ENCODE data around the gene BSND. TPM values are rescaled to one million over a fixed set of nuclear protein-coding genes. Genes with fewer than 3 reads are reported as not detected.
"Not testable (repeated sequence)": the region's sequence is repeated elsewhere in the genome, so short reads cannot be mapped to it uniquely, and the experiment has no call there.

The BSND gene
- polyA plus RNA-seq, 1 donor (not counting 4 experiments of a cell fraction or from before 2014, with no cell fraction given): not detected

DNA sequence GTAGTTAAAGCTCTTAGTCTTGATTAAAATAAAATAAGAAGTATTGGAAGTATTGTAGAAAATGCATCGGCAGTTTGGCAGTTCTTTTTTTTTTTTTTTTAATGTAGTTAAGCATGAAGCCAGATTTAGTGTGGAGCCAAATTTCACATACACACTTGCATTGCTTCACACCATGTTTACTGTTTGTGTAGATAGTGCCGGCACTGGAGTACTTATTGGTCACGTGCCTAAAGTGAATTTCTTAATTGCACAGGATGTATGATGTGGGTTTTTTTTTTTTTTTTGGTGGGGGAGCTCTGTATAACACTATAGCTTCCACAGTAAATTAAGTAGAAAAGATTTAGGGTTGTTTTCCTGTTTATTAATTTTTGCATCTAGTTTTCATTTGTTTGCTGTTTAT, 39.5 kb upstream of the BSND start:
- DNase-seq (ENCODE audit: low read depth, low spot score): no peak
- Histone ChIP-seq H3K27ac (ENCODE audit: control insufficient read depth, insufficient read depth, low read length) (no peak overlapping the region), H3K9ac (ENCODE audit: control insufficient read depth, extremely low read depth, insufficient read depth, low read length) (no peak overlapping the region), H3K27me3 (ENCODE audit: control insufficient read depth, extremely low read depth, insufficient read depth, low read length) (no peaks in the 10 kb centered on the region), H3K9me1 (ENCODE audit: control insufficient read depth, extremely low read depth, insufficient read depth, low read length) (no peaks in the 10 kb centered on the region), H3K79me2 (ENCODE audit: control insufficient read depth, insufficient read depth, low read length) (no peaks in the 10 kb centered on the region), H3K4me3 (ENCODE audit: control insufficient read depth in 2 of 3, extremely low read depth in 1 of 3, insufficient read depth in 2 of 3, low read depth in 1 of 3, low read length in 3 of 3) (no peak overlapping the region), H3K9me3 (ENCODE audit: control insufficient read depth, low read depth, low read length) (peaks cover 4% of the 10 kb centered on the region), H3K4me1 (ENCODE audit: control insufficient read depth, extremely low read depth, insufficient read depth, low read length) (peaks cover 14% of the 10 kb centered on the region), H4K20me1 (ENCODE audit: control insufficient read depth, extremely low read depth, insufficient read depth, low read length) (no peaks in the 10 kb centered on the region), H3K4me2 (ENCODE audit: control insufficient read depth, extremely low read depth, insufficient read depth, low read depth, low read length) (no peak overlapping the region), H3K36me3 (ENCODE audit: control insufficient read depth in 2 of 2, extremely low read depth in 1 of 2, insufficient read depth in 2 of 2, low read length in 2 of 2) (no peaks in the 10 kb centered on the region), H2AFZ (ENCODE audit: control insufficient read depth, low read length) (no peak overlapping the region)
- dilution Hi-C loops (cut with MboI; ENCODE audit: extremely low pct_ligation_motif_present, low sequenced_read_pairs): no loop called here
- no peak for TF ChIP-seq EZH2 (IDR thresholded peaks at IDR 0.05; ENCODE audit: low read length)
- TF ChIP-seq, protein P1, sequence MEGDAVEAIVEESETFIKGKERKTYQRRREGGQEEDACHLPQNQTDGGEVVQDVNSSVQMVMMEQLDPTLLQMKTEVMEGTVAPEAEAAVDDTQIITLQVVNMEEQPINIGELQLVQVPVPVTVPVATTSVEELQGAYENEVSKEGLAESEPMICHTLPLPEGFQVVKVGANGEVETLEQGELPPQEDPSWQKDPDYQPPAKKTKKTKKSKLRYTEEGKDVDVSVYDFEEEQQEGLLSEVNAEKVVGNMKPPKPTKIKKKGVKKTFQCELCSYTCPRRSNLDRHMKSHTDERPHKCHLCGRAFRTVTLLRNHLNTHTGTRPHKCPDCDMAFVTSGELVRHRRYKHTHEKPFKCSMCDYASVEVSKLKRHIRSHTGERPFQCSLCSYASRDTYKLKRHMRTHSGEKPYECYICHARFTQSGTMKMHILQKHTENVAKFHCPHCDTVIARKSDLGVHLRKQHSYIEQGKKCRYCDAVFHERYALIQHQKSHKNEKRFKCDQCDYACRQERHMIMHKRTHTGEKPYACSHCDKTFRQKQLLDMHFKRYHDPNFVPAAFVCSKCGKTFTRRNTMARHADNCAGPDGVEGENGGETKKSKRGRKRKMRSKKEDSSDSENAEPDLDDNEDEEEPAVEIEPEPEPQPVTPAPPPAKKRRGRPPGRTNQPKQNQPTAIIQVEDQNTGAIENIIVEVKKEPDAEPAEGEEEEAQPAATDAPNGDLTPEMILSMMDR (optimal IDR thresholded peaks at IDR 0.05 in 1 of 3, IDR thresholded peaks at IDR 0.05 in 1 of 3, conservative IDR thresholded peaks at IDR 0.05 in 1 of 3; ENCODE audit: extremely low read depth in 1 of 3, insufficient read depth in 2 of 3, low read length in 3 of 3): no peak
- no peak for FAIRE-seq

DNA sequence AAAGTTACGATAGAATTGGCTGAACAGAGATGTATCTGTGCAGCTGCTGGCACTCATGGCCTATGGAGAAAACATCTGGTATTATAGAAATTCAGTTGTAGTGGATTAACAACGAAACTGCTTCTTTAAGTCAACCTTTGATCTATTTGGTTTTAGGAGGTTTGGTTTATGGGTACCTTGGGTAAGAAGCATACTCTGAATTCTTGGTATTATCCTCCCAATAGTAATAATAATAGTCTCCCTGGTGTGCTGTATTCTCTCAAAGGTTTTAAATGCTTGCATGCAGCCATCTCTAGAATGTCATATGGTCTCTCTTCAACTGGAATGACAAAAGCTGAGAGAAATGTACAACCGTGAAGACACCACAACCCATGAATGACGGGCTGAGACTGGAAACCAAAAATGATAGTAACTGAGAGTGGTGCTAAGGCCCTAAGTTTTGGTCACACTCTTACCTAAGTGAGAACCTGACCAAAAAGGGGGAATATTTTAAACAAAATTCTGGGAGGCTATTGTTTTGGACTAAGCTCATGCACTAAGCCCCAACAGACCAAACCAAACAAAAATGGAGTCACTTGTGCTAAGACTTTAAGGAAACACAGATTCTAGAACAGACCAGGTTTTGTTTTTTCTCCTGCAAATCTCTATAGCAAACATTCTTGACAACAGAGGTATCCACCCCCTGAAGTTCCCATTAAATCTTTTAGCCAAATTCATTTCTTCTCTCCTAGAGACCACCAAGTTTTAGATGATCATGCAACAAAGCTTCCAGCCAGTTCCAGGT, 35.9 kb upstream of the BSND start:
- DNase-seq (ENCODE audit: low read depth, low spot score) (no peak), FAIRE-seq (no peak)
- no peak overlapping the region for H3K4me2 ChIP-seq (ENCODE audit: control insufficient read depth, extremely low read depth, insufficient read depth, low read depth, low read length)
- no peak overlapping the region for H3K27ac ChIP-seq (ENCODE audit: control insufficient read depth, insufficient read depth, low read length)
- no peaks in the 10 kb centered on the region for H3K27me3 ChIP-seq (ENCODE audit: control insufficient read depth, extremely low read depth, insufficient read depth, low read length)
- H4K20me1 ChIP-seq (ENCODE audit: control insufficient read depth, extremely low read depth, insufficient read depth, low read length): no peaks in the 10 kb centered on the region
- H2AFZ ChIP-seq (ENCODE audit: control insufficient read depth, low read length): no peak overlapping the region
- dilution Hi-C loops (cut with MboI; ENCODE audit: extremely low pct_ligation_motif_present, low sequenced_read_pairs): no loop called here
- no peaks in the 10 kb centered on the region for H3K36me3 ChIP-seq (ENCODE audit: control insufficient read depth in 2 of 2, extremely low read depth in 1 of 2, insufficient read depth in 2 of 2, low read length in 2 of 2)
- peaks cover 21% of the 10 kb centered on the region for H3K4me1 ChIP-seq (ENCODE audit: control insufficient read depth, extremely low read depth, insufficient read depth, low read length)
- no peaks in the 10 kb centered on the region for H3K9me1 ChIP-seq (ENCODE audit: control insufficient read depth, extremely low read depth, insufficient read depth, low read length)
- no peak overlapping the region for H3K4me3 ChIP-seq (ENCODE audit: control insufficient read depth in 2 of 3, extremely low read depth in 1 of 3, insufficient read depth in 2 of 3, low read depth in 1 of 3, low read length in 3 of 3)
- no peaks in the 10 kb centered on the region for H3K79me2 ChIP-seq (ENCODE audit: control insufficient read depth, insufficient read depth, low read length)
- H3K9ac ChIP-seq (ENCODE audit: control insufficient read depth, extremely low read depth, insufficient read depth, low read length): no peak overlapping the region
- H3K9me3 ChIP-seq (ENCODE audit: control insufficient read depth, low read depth, low read length): no peaks in the 10 kb centered on the region
- TF ChIP-seq, protein P1 (optimal IDR thresholded peaks at IDR 0.05 in 1 of 3, IDR thresholded peaks at IDR 0.05 in 1 of 3, conservative IDR thresholded peaks at IDR 0.05 in 1 of 3; ENCODE audit: extremely low read depth in 1 of 3, insufficient read depth in 2 of 3, low read length in 3 of 3): no peak
- TF ChIP-seq EZH2 (IDR thresholded peaks at IDR 0.05; ENCODE audit: low read length): no peak

DNA sequence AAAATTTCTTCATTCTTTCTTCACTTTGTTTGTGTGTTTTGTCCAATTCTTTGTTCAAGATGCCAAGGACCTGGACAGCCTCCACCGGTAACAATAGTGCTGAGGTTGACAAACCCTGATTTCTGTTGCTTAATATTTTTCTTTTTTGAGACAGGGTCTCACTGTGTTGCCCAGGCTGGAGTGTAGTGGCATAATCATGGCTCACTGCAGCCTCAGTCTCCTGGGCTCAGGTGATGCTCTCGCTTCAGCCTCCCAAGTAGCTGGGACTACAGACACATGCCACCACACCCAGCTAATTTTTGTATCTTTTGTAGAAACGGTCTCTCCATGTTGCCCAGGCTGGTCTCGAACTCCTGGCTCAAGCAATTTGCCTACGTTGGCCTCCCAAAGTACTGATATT, 34.9 kb upstream of the BSND start:
- H3K4me3 ChIP-seq (ENCODE audit: control insufficient read depth in 2 of 3, extremely low read depth in 1 of 3, insufficient read depth in 2 of 3, low read depth in 1 of 3, low read length in 3 of 3); H3K9me1 ChIP-seq (ENCODE audit: control insufficient read depth, extremely low read depth, insufficient read depth, low read length); H3K27me3 ChIP-seq (ENCODE audit: control insufficient read depth, extremely low read depth, insufficient read depth, low read length); H4K20me1 ChIP-seq (ENCODE audit: control insufficient read depth, extremely low read depth, insufficient read depth, low read length); H2AFZ ChIP-seq (ENCODE audit: control insufficient read depth, low read length); FAIRE-seq; DNase-seq (ENCODE audit: low read depth, low spot score); H3K36me3 ChIP-seq (ENCODE audit: control insufficient read depth in 2 of 2, extremely low read depth in 1 of 2, insufficient read depth in 2 of 2, low read length in 2 of 2); dilution Hi-C loops (cut with MboI; ENCODE audit: extremely low pct_ligation_motif_present, low sequenced_read_pairs); H3K9me3 ChIP-seq (ENCODE audit: control insufficient read depth, low read depth, low read length); H3K9ac ChIP-seq (ENCODE audit: control insufficient read depth, extremely low read depth, insufficient read depth, low read length); H3K4me2 ChIP-seq (ENCODE audit: control insufficient read depth, extremely low read depth, insufficient read depth, low read depth, low read length); H3K27ac ChIP-seq (ENCODE audit: control insufficient read depth, insufficient read depth, low read length); H3K79me2 ChIP-seq (ENCODE audit: control insufficient read depth, insufficient read depth, low read length): not testable (repeated sequence)
- H3K4me1 ChIP-seq (ENCODE audit: control insufficient read depth, extremely low read depth, insufficient read depth, low read length): peaks cover 21% of the 10 kb centered on the region
